GM12891 (cell line): Measurements from ENCODE around the gene NEDD4L.

Experiments
- POLR2A ChIP-seq: IDR thresholded peaks from 2 replicates; pipeline ENCODE4 v1.6.1; 2011; ENCODE audit warnings: low read depth, low read length, control low read depth
- TAF1 ChIP-seq: IDR thresholded peaks from 2 replicates; pipeline ENCODE4 v1.6.1; 2011; ENCODE audit warnings: low read depth, low read length, control low read depth

GRCh38 chr18:58067601-58068000 lies 23.6 kb downstream of the NEDD4L start:
- TF ChIP-seq POLR2A: no peak
- TF ChIP-seq TAF1: no peak
